Smooth muscle cell (in vitro differentiated cells): ENCODE measurements around the gene TF. TPM values are rescaled to one million over a fixed set of nuclear protein-coding genes. Genes with fewer than 3 reads are reported as not detected.

ENCODE experiments used
- DNase-seq: peaks from one replicate; lab custom pipeline; 2025; ENCODE audit not compliant: unreplicated experiment; lab: John Stamatoyannopoulos, UW
- H2AFZ ChIP-seq: fragments of 200-600 bp; sonication (generic); 2 replicates; pipeline ENCODE4 v1.6.0; 2016; ENCODE audit warnings: antibody characterized with exemption, low read depth, mild to moderate bottlenecking
- H3F3A ChIP-seq: fragments of 200-600 bp; sonication (generic); 2 replicates; pipeline ENCODE4 v1.6.0; 2017; ENCODE audit warnings: antibody characterized with exemption, low read depth
- H3K27ac ChIP-seq: fragments of 200-600 bp; sonication (generic); 2 replicates; pipeline ENCODE4 v1.5.1; 2016; ENCODE audit warnings: low read depth, mild to moderate bottlenecking
- H3K27me3 ChIP-seq: fragments of 200-600 bp; sonication (generic); 2 replicates; pipeline ENCODE4 v1.6.1; 2016; ENCODE audit warnings: low read depth, mild to moderate bottlenecking
- H3K36me3 ChIP-seq: fragments of 200-600 bp; sonication (generic); 2 replicates; pipeline ENCODE4 v1.5.1; 2016; ENCODE audit warnings: low read depth
- H3K4me1 ChIP-seq: fragments of 200-600 bp; sonication (generic); 2 replicates; pipeline ENCODE4 v1.5.1; 2016; ENCODE audit warnings: low read depth
- H3K4me2 ChIP-seq: fragments of 200-600 bp; sonication (generic); 2 replicates; pipeline ENCODE4 v1.6.0; 2016; ENCODE audit warnings: mild to moderate bottlenecking
- H3K4me3 ChIP-seq: fragments of 200-600 bp; sonication (generic); 2 replicates; pipeline ENCODE4 v1.5.1; 2016; ENCODE audit warnings: mild to moderate bottlenecking
- H3K79me2 ChIP-seq: fragments of 200-600 bp; sonication (generic); 2 replicates; pipeline ENCODE4 v1.6.0; 2016; ENCODE audit warnings: low read depth, mild to moderate bottlenecking
- H3K9ac ChIP-seq: fragments of 200-600 bp; sonication (generic); 2 replicates; pipeline ENCODE4 v1.6.0; 2016; ENCODE audit warnings: low read depth
- H3K9me3 ChIP-seq: fragments of 200-600 bp; sonication (generic); replicated peaks from 2 replicates; pipeline ENCODE4 v1.5.1; 2016; ENCODE audit warnings: low read depth
- H4K20me1 ChIP-seq: fragments of 200-600 bp; sonication (generic); 2 replicates; pipeline ENCODE4 v1.6.0; 2016; ENCODE audit warnings: low read depth
- WGBS: methylation state at CpG from one replicate; pipeline ENCODE4 v1.1.7; 2016; ENCODE audit warnings: low lambda C conversion rate; 5-methylcytosine and 5-hydroxymethylcytosine counted together
- polyA plus RNA-seq: library from polyadenylated mRNA; unstranded; fragments of >200 nt; fragmentation: Nextera tagmentation; extraction: Ambion mirVana; gene quantifications from 2 replicates; pipeline ENCODE4 v1.2.1, GENCODE V29; 2016
- total RNA-seq: library from RNA; depleted of rRNA; stranded (reverse); fragments of >200 nt; gene quantifications from 2 replicates; pipeline ENCODE4 v1.2.3, GENCODE V29; 2014
- TF ChIP-seq, protein P1 (sequence below): fragments of 200-600 bp; sonication (generic); IDR thresholded peaks from 2 replicates; pipeline ENCODE4 v1.5.1; 2017; ENCODE audit warnings: borderline replicate concordance, mild to moderate bottlenecking, antibody characterized with exemption; ENCODE audit not compliant: insufficient read depth, poor library complexity, severe bottlenecking

The TF gene
- total and polyA plus RNA-seq, 2 experiments from 2014 or later, result 1.0 to 1.6 TPM

DNA sequence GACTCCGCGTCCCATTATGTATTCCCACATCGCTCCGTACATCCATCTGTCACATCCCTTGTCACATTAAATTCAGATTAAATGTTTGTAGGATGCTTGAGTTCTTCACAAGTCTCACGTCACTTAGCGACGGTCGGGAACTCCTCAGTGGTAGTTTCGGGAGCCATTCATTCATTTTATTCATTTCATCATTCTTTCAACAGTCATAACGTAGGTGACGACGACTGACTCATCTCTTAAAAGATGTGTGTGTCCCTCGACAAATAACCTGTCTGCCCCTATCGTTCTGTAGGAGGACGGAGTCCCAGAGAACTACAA, 59.1 kb downstream of the TF start:
- Histone ChIP-seq H3K4me3 (peak overlapping the region; percentile 81), H3F3A (no peaks in the 10 kb centered on the region), H3K4me2 (peak overlapping the region; percentile 94), H4K20me1 (peaks cover 4% of the 10 kb centered on the region), H3K79me2 (peaks cover 24% of the 10 kb centered on the region), H3K27ac (no peak overlapping the region), H3K27me3 (peaks cover 3% of the 10 kb centered on the region), H3K4me1 (peaks cover 9% of the 10 kb centered on the region), H2AFZ (peak overlapping the region; percentile 86), H3K36me3 (no peaks in the 10 kb centered on the region), H3K9me3 (no peaks in the 10 kb centered on the region), H3K9ac (no peak overlapping the region)
- TF ChIP-seq, protein P1, sequence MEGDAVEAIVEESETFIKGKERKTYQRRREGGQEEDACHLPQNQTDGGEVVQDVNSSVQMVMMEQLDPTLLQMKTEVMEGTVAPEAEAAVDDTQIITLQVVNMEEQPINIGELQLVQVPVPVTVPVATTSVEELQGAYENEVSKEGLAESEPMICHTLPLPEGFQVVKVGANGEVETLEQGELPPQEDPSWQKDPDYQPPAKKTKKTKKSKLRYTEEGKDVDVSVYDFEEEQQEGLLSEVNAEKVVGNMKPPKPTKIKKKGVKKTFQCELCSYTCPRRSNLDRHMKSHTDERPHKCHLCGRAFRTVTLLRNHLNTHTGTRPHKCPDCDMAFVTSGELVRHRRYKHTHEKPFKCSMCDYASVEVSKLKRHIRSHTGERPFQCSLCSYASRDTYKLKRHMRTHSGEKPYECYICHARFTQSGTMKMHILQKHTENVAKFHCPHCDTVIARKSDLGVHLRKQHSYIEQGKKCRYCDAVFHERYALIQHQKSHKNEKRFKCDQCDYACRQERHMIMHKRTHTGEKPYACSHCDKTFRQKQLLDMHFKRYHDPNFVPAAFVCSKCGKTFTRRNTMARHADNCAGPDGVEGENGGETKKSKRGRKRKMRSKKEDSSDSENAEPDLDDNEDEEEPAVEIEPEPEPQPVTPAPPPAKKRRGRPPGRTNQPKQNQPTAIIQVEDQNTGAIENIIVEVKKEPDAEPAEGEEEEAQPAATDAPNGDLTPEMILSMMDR, result no peak
- no peak for DNase-seq
- WGBS, result 27% methylated on average over 15 of the region's 15 CpGs

- Histone ChIP-seq H3K4me3 (peak within 1 kb of the TSS; percentile 81), H3K27ac (peak within 1 kb of the TSS; percentile 37), H3K27me3 (no peaks in the 10 kb centered on the region), H3K4me1 (peaks cover 9% of the 10 kb centered on the region), H3K9me3 (no peaks in the 10 kb centered on the region), H3K4me2 (peak within 1 kb of the TSS; percentile 94), H3K79me2 (peaks cover 24% of the 10 kb centered on the region), H3K36me3 (peaks cover 4% of the 10 kb centered on the region), H3F3A (no peaks in the 10 kb centered on the region), H2AFZ (peak within 1 kb of the TSS; percentile 86), H3K9ac (peak within 1 kb of the TSS; percentile 80), H4K20me1 (peaks cover 8% of the 10 kb centered on the region)
- under 1% methylated on average over 51 of the region's 53 CpGs for WGBS
- peak; percentile 78 for DNase-seq
- TF ChIP-seq, protein P1, result no peak
Observed at GRCh38 chr3:133805702-133806475, 59.7 kb downstream of the TF start, which contains the start of gene SRPRB. SRPRB (plus strand) TSS chr3:133805815; CDS start chr3:133805849, 34 bp downstream.

DNA sequence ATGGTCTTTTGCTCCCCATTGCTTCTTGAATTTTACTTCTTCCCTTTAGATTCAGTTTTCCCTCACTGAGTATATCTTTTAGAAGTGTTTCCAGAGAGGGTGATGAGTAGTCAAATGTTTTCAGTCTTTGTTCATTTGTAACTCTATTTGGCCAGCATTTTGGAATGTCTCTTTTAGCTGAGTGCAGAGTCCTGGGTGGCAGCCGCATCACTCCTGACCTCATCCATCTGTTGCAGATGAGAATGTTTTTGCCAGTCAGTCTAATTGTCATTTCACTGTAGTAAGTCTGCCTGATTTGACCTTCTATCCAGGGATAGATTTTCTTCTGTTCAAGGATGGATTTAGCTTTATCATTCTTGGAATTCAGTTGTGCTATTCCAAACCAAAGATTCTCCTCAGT, 66.7 kb downstream of the TF start:
- 88% methylated on average over 1 of the region's 1 CpG for WGBS
- H3F3A ChIP-seq, result no peaks in the 10 kb centered on the region
- no peak overlapping the region for H3K9ac ChIP-seq
- peaks cover 28% of the 10 kb centered on the region for H3K36me3 ChIP-seq
- no peak overlapping the region for H3K4me2 ChIP-seq
- H2AFZ ChIP-seq, result no peak overlapping the region
- H3K27me3 ChIP-seq, result no peaks in the 10 kb centered on the region
- TF ChIP-seq, protein P1, result no peak
- no peaks in the 10 kb centered on the region for H3K9me3 ChIP-seq
- no peak overlapping the region for H3K27ac ChIP-seq
- peaks cover 18% of the 10 kb centered on the region for H4K20me1 ChIP-seq
- no peak overlapping the region for H3K4me3 ChIP-seq
- no peak for DNase-seq
- H3K4me1 ChIP-seq, result no peaks in the 10 kb centered on the region
- peaks cover 7% of the 10 kb centered on the region for H3K79me2 ChIP-seq

DNA sequence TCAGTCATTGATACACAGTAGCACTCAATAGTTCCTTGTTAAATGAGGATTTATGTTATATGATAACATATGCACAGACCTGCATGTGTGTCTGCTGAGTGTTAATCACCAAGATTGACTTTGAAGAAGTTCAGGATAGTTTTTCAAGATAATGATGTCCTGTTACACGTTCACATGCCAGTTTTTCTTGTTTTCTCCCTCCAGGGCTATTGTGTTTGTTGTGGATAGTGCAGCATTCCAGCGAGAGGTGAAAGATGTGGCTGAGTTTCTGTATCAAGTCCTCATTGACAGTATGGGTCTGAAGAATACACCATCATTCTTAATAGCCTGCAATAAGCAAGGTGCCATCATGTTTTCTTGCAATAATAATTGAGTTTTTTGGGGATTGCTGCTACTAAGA, 69.2 kb downstream of the TF start:
- 57% methylated on average over 2 of the region's 2 CpGs for WGBS
- no peaks in the 10 kb centered on the region for H3K27me3 ChIP-seq
- no peak overlapping the region for H3K27ac ChIP-seq
- H3K4me2 ChIP-seq, result no peak overlapping the region
- no peak overlapping the region for H3K4me3 ChIP-seq
- H2AFZ ChIP-seq, result no peak overlapping the region
- no peaks in the 10 kb centered on the region for H3K4me1 ChIP-seq
- H3K79me2 ChIP-seq, result no peaks in the 10 kb centered on the region
- H3K36me3 ChIP-seq, result peaks cover 38% of the 10 kb centered on the region
- H3K9ac ChIP-seq, result no peak overlapping the region
- peaks cover 32% of the 10 kb centered on the region for H4K20me1 ChIP-seq
- no peaks in the 10 kb centered on the region for H3K9me3 ChIP-seq
- no peaks in the 10 kb centered on the region for H3F3A ChIP-seq
- TF ChIP-seq, protein P1, result no peak
- no peak for DNase-seq
